HepG2 (cell line): ENCODE data around the gene RMI2. TPM values are rescaled to one million over a fixed set of nuclear protein-coding genes. Genes with fewer than 3 reads are reported as not detected.
A peak's percentile ranks its signal among the peaks of the same experiment; 100 is the strongest.

Source experiments
- ATF7-NPFF ChIP-seq: sonication (generic); formaldehyde crosslinking; IDR thresholded peaks from 2 replicates; pipeline ENCODE4 v1.8.1; 2023; ENCODE audit warnings: mild to moderate bottlenecking, low read depth, missing genetic modification reagents, moderate library complexity
- BHLHE40 ChIP-seq: IDR thresholded peaks from 2 replicates; pipeline ENCODE4 v1.6.1; 2011; ENCODE audit warnings: low read length, improper control_type of control experiment
- CENPT ChIP-seq: sonication (generic); formaldehyde crosslinking; IDR thresholded peaks from 2 replicates; pipeline ENCODE4 v1.8.0; 2022; ENCODE audit warnings: low read depth, mild to moderate bottlenecking, moderate library complexity, missing genetic modification reagents
- CSRNP2 ChIP-seq: sonication (generic); formaldehyde crosslinking; conservative IDR thresholded peaks from 2 replicates; pipeline ENCODE4 v1.8.0; 2022; ENCODE audit warnings: low read depth, missing genetic modification reagents
- EEA1 ChIP-seq: sonication (generic); formaldehyde crosslinking; IDR thresholded peaks from 2 replicates; pipeline ENCODE4 v1.5.1; 2020; ENCODE audit warnings: mild to moderate bottlenecking, missing genetic modification reagents, borderline replicate concordance
- FOXJ3 ChIP-seq: sonication (generic); formaldehyde crosslinking; IDR thresholded peaks from 2 replicates; pipeline ENCODE4 v1.4.0; 2020; ENCODE audit warnings: missing genetic modification reagents, mild to moderate bottlenecking, borderline replicate concordance
- FOXK1 ChIP-seq: sonication (generic); formaldehyde crosslinking; IDR thresholded peaks from 2 replicates; pipeline ENCODE4 v1.4.0; 2020; ENCODE audit warnings: low read depth, missing genetic modification reagents, borderline replicate concordance
- HMG20B ChIP-seq: conservative IDR thresholded peaks from 2 replicates; pipeline ENCODE4 v1.6.1; 2016; ENCODE audit warnings: missing genetic modification reagents, missing compliant biosample characterization
- IRF2 ChIP-seq: IDR thresholded peaks from 2 replicates; pipeline ENCODE4 v1.6.1; 2018; ENCODE audit warnings: missing genetic modification reagents, missing compliant biosample characterization
- KMT2A ChIP-seq: sonication (generic); formaldehyde crosslinking; IDR thresholded peaks from 2 replicates; pipeline ENCODE4 v1.4.0; 2020; ENCODE audit warnings: missing genetic modification reagents
- NCOA2 ChIP-seq: sonication (generic); formaldehyde crosslinking; IDR thresholded peaks from 2 replicates; pipeline ENCODE4 v1.8.0; 2022; ENCODE audit warnings: inconsistent platforms
- NPAS2 ChIP-seq: sonication (generic); formaldehyde crosslinking; IDR thresholded peaks from 2 replicates; pipeline ENCODE4 v1.8.0; 2022; ENCODE audit warnings: mild to moderate bottlenecking, missing genetic modification reagents, borderline replicate concordance
- PRDM4 ChIP-seq: sonication (generic); formaldehyde crosslinking; IDR thresholded peaks from 2 replicates; pipeline ENCODE4 v1.9.0; 2021; ENCODE audit warnings: missing genetic modification reagents, borderline replicate concordance
- RFX1 ChIP-seq: fragments of 450-650 bp; IDR thresholded peaks from 2 replicates; pipeline ENCODE4 v1.6.1; 2017
- SALL2 ChIP-seq: sonication (generic); formaldehyde crosslinking; IDR thresholded peaks from 2 replicates; pipeline ENCODE4 v1.8.1; 2023; ENCODE audit warnings: mild to moderate bottlenecking, missing genetic modification reagents, inconsistent platforms
- SETDB1 ChIP-seq: sonication (generic); formaldehyde crosslinking; IDR thresholded peaks from 2 replicates; pipeline ENCODE4 v1.5.1; 2020; ENCODE audit warnings: missing genetic modification reagents, mild to moderate bottlenecking, borderline replicate concordance
- TBP ChIP-seq: sonication (generic); formaldehyde crosslinking; IDR thresholded peaks from 2 replicates; pipeline ENCODE4 v1.5.0; 2020; ENCODE audit warnings: missing genetic modification reagents
- TEAD3 ChIP-seq: optimal IDR thresholded peaks from 2 replicates; pipeline ENCODE3; 2016; ENCODE audit warnings: borderline replicate concordance
- YEATS4 ChIP-seq: sonication (generic); formaldehyde crosslinking; IDR thresholded peaks from 2 replicates; pipeline ENCODE4 v1.4.0; 2020; ENCODE audit warnings: missing genetic modification reagents, borderline replicate concordance
- ZBTB3 ChIP-seq: sonication (generic); formaldehyde crosslinking; IDR thresholded peaks from 2 replicates; pipeline ENCODE4 v1.4.0; 2020; ENCODE audit warnings: low read depth, mild to moderate bottlenecking, moderate library complexity, missing genetic modification reagents, borderline replicate concordance
- ZBTB38 ChIP-seq: sonication (generic); formaldehyde crosslinking; IDR thresholded peaks from 2 replicates; pipeline ENCODE4 v1.5.1; 2020; ENCODE audit warnings: mild to moderate bottlenecking, missing genetic modification reagents
- ZBTB8A ChIP-seq: sonication (generic); formaldehyde crosslinking; IDR thresholded peaks from 2 replicates; pipeline ENCODE4 v1.4.0; 2020; ENCODE audit warnings: mild to moderate bottlenecking, low read depth, missing genetic modification reagents, borderline replicate concordance
- ZNF260 ChIP-seq: sonication (generic); formaldehyde crosslinking; IDR thresholded peaks from 2 replicates; pipeline ENCODE4 v1.4.0; 2020; ENCODE audit warnings: missing genetic modification reagents, low read depth, mild to moderate bottlenecking, borderline replicate concordance
- ZNF263 ChIP-seq: sonication (generic); formaldehyde crosslinking; IDR thresholded peaks from 2 replicates; pipeline ENCODE4 v1.4.0; 2020; ENCODE audit warnings: missing genetic modification reagents
- ZNF460 ChIP-seq: sonication (generic); formaldehyde crosslinking; IDR thresholded peaks from 2 replicates; pipeline ENCODE4 v1.5.1; 2020; ENCODE audit warnings: missing genetic modification reagents, mild to moderate bottlenecking, borderline replicate concordance
- ZNF614 ChIP-seq: IDR thresholded peaks from 2 replicates; pipeline ENCODE4 v1.6.1; 2018; ENCODE audit warnings: missing biosample characterization, missing genetic modification reagents, inconsistent platforms, borderline replicate concordance
- ZNF772 ChIP-seq: sonication (generic); formaldehyde crosslinking; IDR thresholded peaks from 2 replicates; pipeline ENCODE4 v1.5.0; 2020; ENCODE audit warnings: mild to moderate bottlenecking, missing genetic modification reagents
- ZNF792 ChIP-seq: IDR thresholded peaks from 2 replicates; pipeline ENCODE4 v1.6.1; 2016
- ZSCAN20 ChIP-seq: sonication (generic); formaldehyde crosslinking; IDR thresholded peaks from 2 replicates; pipeline ENCODE4 v1.4.0; 2020; ENCODE audit warnings: missing genetic modification reagents, mild to moderate bottlenecking, borderline replicate concordance
- polyA plus RNA-seq, 8 experiments: library from polyadenylated mRNA; depleted of rRNA in 3 of 8; stranded (reverse) in 7 of 8; unstranded in 1 of 8; fragments of >200 nt; fragmentation: Illumina TruSeq in 4 of 8; extraction: Trizol in 4 of 8; gene quantifications; 2 replicates each; pipeline versions ENCODE4 v1.2.1 to v1.2.3, GENCODE V29; 2011 to 2016; ENCODE audit warnings: low read depth in 4 of 8, missing spikeins in 1 of 8, mixed read lengths in 1 of 8; ENCODE audit not compliant: insufficient read depth in 1 of 8
- total RNA-seq, 5 experiments: library from RNA; depleted of rRNA; stranded (reverse); fragments of >200 nt; fragmentation: Illumina TruSeq; extraction: Trizol; gene quantifications; 2 replicates each; pipeline ENCODE4 v1.2.3, GENCODE V29; 2016; ENCODE audit warnings: low read depth in 1 of 5

Gene RMI2
- total and polyA plus RNA-seq, 2 of the 13 experiments (the other 11 are each of a cell fraction or from before 2014, with no cell fraction given): 24.5 to 55.7 TPM

GRCh38 chr16:11297492-11298142, 47.6 kb upstream of the RMI2 start (continued):
- peak; percentile 99 for TF ChIP-seq ZBTB38 (CRISPR knock-in tag)
- TF ChIP-seq FOXK1 (CRISPR knock-in tag): 0 out of 2 replicates have a peak, but pooled peaks have one; percentile 19
- peak; percentile 64; the same call in 1 of the 2 replicates for TF ChIP-seq ZNF263 (CRISPR knock-in tag)
- peak; percentile 94 for TF ChIP-seq BHLHE40
- TF ChIP-seq TEAD3 (CRISPR knock-in tag): peak; percentile 75
- peak; percentile 51 for TF ChIP-seq NCOA2 (CRISPR knock-in tag)
- 0 out of 2 replicates have a peak, but pooled peaks have one; percentile 71 for TF ChIP-seq ATF7-NPFF (CRISPR knock-in tag)
- TF ChIP-seq IRF2 (CRISPR knock-in tag): peak; percentile 84
- no peak; the same call in 1 of the 2 replicates for TF ChIP-seq PRDM4 (CRISPR knock-in tag)
- no peak for TF ChIP-seq TBP (CRISPR knock-in tag)
- peak; percentile 64; the same call in 1 of the 2 replicates for TF ChIP-seq EEA1 (CRISPR knock-in tag)
- no peak for TF ChIP-seq ZBTB8A (CRISPR knock-in tag)
- TF ChIP-seq ZNF772 (CRISPR knock-in tag): peak; percentile 82
- TF ChIP-seq SALL2 (CRISPR knock-in tag): peak; percentile 91
- TF ChIP-seq SETDB1 (CRISPR knock-in tag): no peak
- TF ChIP-seq CSRNP2 (CRISPR knock-in tag): no peak
- TF ChIP-seq ZNF260 (CRISPR knock-in tag): no peak
- no peak for TF ChIP-seq HMG20B (CRISPR knock-in tag)
- no peak for TF ChIP-seq CENPT (CRISPR knock-in tag)
- TF ChIP-seq ZSCAN20: 0 out of 2 replicates have a peak, but pooled peaks have one; percentile 23
- no peak for TF ChIP-seq ZBTB3
- TF ChIP-seq KMT2A (CRISPR knock-in tag): no peak; the same call in none of the 2 replicates
- TF ChIP-seq ZNF614: no peak; the same call in 1 of the 2 replicates
- 0 out of 2 replicates have a peak, but pooled peaks have one; percentile 18 for TF ChIP-seq FOXJ3 (CRISPR knock-in tag)
- peak; percentile 58; the same call in 1 of the 2 replicates for TF ChIP-seq YEATS4 (CRISPR knock-in tag)
- TF ChIP-seq ZNF460: no peak
- TF ChIP-seq NPAS2 (CRISPR knock-in tag): no peak
- TF ChIP-seq ZNF792: no peak; the same call in 1 of the 2 replicates
- no peak for TF ChIP-seq RFX1
